ENCODE data around the gene LRRC51. TPM values are rescaled to one million over a fixed set of nuclear protein-coding genes. Genes with fewer than 3 reads are reported as not detected.

LRRC51 gene
- polyA plus RNA-seq, 1 donor from 2014 or later, result 20.8 TPM

- H4K20me1 ChIP-seq (ENCODE audit: insufficient read depth), result no peaks in the 10 kb centered on the region
- H3K36me3 ChIP-seq (ENCODE audit: insufficient read depth, low read length), result no peaks in the 10 kb centered on the region
- no peaks in the 10 kb centered on the region for H3K27me3 ChIP-seq (ENCODE audit: insufficient read depth, low read depth, low read length)
- no peak for TF ChIP-seq RAD21 (conservative IDR thresholded peaks at IDR 0.05)
- TF ChIP-seq POLR2AphosphoS5 (IDR thresholded peaks at IDR 0.05), result no peak
- no peak for TF ChIP-seq EZH2 (IDR thresholded peaks at IDR 0.05; ENCODE audit: borderline replicate concordance, insufficient read depth, low read length, poor library complexity, severe bottlenecking)
- TF ChIP-seq, protein P1, sequence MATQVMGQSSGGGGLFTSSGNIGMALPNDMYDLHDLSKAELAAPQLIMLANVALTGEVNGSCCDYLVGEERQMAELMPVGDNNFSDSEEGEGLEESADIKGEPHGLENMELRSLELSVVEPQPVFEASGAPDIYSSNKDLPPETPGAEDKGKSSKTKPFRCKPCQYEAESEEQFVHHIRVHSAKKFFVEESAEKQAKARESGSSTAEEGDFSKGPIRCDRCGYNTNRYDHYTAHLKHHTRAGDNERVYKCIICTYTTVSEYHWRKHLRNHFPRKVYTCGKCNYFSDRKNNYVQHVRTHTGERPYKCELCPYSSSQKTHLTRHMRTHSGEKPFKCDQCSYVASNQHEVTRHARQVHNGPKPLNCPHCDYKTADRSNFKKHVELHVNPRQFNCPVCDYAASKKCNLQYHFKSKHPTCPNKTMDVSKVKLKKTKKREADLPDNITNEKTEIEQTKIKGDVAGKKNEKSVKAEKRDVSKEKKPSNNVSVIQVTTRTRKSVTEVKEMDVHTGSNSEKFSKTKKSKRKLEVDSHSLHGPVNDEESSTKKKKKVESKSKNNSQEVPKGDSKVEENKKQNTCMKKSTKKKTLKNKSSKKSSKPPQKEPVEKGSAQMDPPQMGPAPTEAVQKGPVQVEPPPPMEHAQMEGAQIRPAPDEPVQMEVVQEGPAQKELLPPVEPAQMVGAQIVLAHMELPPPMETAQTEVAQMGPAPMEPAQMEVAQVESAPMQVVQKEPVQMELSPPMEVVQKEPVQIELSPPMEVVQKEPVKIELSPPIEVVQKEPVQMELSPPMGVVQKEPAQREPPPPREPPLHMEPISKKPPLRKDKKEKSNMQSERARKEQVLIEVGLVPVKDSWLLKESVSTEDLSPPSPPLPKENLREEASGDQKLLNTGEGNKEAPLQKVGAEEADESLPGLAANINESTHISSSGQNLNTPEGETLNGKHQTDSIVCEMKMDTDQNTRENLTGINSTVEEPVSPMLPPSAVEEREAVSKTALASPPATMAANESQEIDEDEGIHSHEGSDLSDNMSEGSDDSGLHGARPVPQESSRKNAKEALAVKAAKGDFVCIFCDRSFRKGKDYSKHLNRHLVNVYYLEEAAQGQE (IDR thresholded peaks at IDR 0.05; ENCODE audit: borderline replicate concordance), result no peak
- TF ChIP-seq, protein P2, sequence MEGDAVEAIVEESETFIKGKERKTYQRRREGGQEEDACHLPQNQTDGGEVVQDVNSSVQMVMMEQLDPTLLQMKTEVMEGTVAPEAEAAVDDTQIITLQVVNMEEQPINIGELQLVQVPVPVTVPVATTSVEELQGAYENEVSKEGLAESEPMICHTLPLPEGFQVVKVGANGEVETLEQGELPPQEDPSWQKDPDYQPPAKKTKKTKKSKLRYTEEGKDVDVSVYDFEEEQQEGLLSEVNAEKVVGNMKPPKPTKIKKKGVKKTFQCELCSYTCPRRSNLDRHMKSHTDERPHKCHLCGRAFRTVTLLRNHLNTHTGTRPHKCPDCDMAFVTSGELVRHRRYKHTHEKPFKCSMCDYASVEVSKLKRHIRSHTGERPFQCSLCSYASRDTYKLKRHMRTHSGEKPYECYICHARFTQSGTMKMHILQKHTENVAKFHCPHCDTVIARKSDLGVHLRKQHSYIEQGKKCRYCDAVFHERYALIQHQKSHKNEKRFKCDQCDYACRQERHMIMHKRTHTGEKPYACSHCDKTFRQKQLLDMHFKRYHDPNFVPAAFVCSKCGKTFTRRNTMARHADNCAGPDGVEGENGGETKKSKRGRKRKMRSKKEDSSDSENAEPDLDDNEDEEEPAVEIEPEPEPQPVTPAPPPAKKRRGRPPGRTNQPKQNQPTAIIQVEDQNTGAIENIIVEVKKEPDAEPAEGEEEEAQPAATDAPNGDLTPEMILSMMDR (IDR thresholded peaks at IDR 0.05; ENCODE audit: poor library complexity, severe bottlenecking), result no peak
- TF ChIP-seq MXI1 (conservative IDR thresholded peaks at IDR 0.05; ENCODE audit: poor library complexity, severe bottlenecking), result no peak
- no peak for TF ChIP-seq SMC3 (conservative IDR thresholded peaks at IDR 0.05; ENCODE audit: poor library complexity)
- no peak for TF ChIP-seq EP300 (conservative IDR thresholded peaks at IDR 0.05; ENCODE audit: poor library complexity, severe bottlenecking)
- TF ChIP-seq TAF1 (IDR thresholded peaks at IDR 0.05; ENCODE audit: low read depth), result no peak
- H3K27ac ChIP-seq (ENCODE audit: low read length), result no peak overlapping the region
- H3K9me3 ChIP-seq (ENCODE audit: low read length), result no peaks in the 10 kb centered on the region
- no peak overlapping the region for H3K4me2 ChIP-seq (ENCODE audit: low read length)
- no peak overlapping the region for H3K4me3 ChIP-seq (ENCODE audit: low read length)
- H2AFZ ChIP-seq (ENCODE audit: low read depth, low read length), result no peak overlapping the region
- no peak overlapping the region for H3K9ac ChIP-seq (ENCODE audit: low read length)
- no peaks in the 10 kb centered on the region for H3K9me2 ChIP-seq (ENCODE audit: insufficient read depth, low read length)
- H3F3A ChIP-seq (ENCODE audit: insufficient read depth, low read length, poor library complexity, severe bottlenecking), result no peaks in the 10 kb centered on the region
- H3K79me2 ChIP-seq (replicated peaks; ENCODE audit: insufficient read depth, low read length), result peaks cover 20% of the 10 kb centered on the region
Measured at GRCh38 chr11:72100009-72100408, 19.4 kb downstream of the LRRC51 start.

- H3K9ac ChIP-seq (ENCODE audit: low read length), result no peak overlapping the region
- no peak overlapping the region for H3K27ac ChIP-seq (ENCODE audit: low read length)
- H3K36me3 ChIP-seq (ENCODE audit: insufficient read depth, low read length), result no peaks in the 10 kb centered on the region
- H3K9me2 ChIP-seq (ENCODE audit: insufficient read depth, low read length), result no peaks in the 10 kb centered on the region
- no peaks in the 10 kb centered on the region for H3K27me3 ChIP-seq (ENCODE audit: insufficient read depth, low read depth, low read length)
- H4K20me1 ChIP-seq (ENCODE audit: insufficient read depth), result no peaks in the 10 kb centered on the region
- H3K4me3 ChIP-seq (ENCODE audit: low read length), result no peak overlapping the region
- H3F3A ChIP-seq (ENCODE audit: insufficient read depth, low read length, poor library complexity, severe bottlenecking), result no peaks in the 10 kb centered on the region
- no peaks in the 10 kb centered on the region for H3K9me3 ChIP-seq (ENCODE audit: low read length)
- H2AFZ ChIP-seq (ENCODE audit: low read depth, low read length), result no peak overlapping the region
- H3K79me2 ChIP-seq (replicated peaks; ENCODE audit: insufficient read depth, low read length), result peaks cover 20% of the 10 kb centered on the region
- no peak overlapping the region for H3K4me2 ChIP-seq (ENCODE audit: low read length)
- TF ChIP-seq RAD21 (conservative IDR thresholded peaks at IDR 0.05), result no peak
- TF ChIP-seq, protein P1 (IDR thresholded peaks at IDR 0.05; ENCODE audit: borderline replicate concordance), result no peak
- TF ChIP-seq MXI1 (conservative IDR thresholded peaks at IDR 0.05; ENCODE audit: poor library complexity, severe bottlenecking), result no peak
- no peak for TF ChIP-seq SMC3 (conservative IDR thresholded peaks at IDR 0.05; ENCODE audit: poor library complexity)
- TF ChIP-seq, protein P2 (IDR thresholded peaks at IDR 0.05; ENCODE audit: poor library complexity, severe bottlenecking), result no peak
- TF ChIP-seq TAF1 (IDR thresholded peaks at IDR 0.05; ENCODE audit: low read depth), result no peak
- no peak for TF ChIP-seq POLR2AphosphoS5 (IDR thresholded peaks at IDR 0.05)
- no peak for TF ChIP-seq EZH2 (IDR thresholded peaks at IDR 0.05; ENCODE audit: borderline replicate concordance, insufficient read depth, low read length, poor library complexity, severe bottlenecking)
- TF ChIP-seq EP300 (conservative IDR thresholded peaks at IDR 0.05; ENCODE audit: poor library complexity, severe bottlenecking), result no peak
Measured at GRCh38 chr11:72100462-72100861, 19.8 kb downstream of the LRRC51 start.
